Measurements from ENCODE around the gene SYNE2.

The SYNE2 gene

DNA sequence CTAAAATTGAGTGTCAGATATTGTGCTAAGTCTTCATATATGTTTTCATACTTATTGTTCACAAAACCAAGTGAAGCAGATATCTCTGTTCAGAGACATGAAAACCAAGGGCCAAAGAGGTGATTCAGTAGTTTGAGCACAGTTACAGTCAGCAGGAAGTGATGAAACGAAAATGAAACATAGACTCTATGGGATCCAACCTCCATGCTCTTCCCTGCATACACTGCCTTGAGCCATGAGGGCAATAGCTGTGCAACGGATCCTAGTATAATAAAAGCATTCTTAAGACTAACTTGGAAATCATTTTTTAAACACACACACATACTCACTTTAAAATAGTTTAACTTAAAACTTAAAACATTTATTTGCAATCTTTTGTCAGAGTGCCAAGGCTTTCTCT, 413.4 kb downstream of the SYNE2 start:
- H3K9ac ChIP-seq (ENCODE audit: low read length), result no peak overlapping the region

DNA sequence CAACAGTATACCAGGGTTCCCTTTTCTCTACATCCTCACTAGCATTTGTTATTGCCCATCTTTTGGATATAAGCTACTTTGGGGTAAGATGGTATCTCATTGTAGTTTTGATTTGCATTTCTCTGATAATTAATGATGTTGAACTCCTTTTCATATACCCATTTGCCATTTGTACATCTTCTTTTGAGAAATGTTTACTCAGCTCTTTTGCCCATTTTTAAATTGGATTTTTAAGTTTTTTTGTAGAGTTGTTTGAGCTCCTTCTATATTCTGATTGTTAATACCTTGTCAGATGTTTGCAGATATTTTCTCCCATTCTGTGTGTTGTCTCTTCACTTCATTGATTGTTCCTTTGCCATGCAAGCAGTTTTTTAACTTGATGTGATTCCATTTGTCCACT, 419.2 kb downstream of the SYNE2 start:
- no peak for TF ChIP-seq EZH2phosphoT487 (conservative IDR thresholded peaks at IDR 0.05; ENCODE audit: low read length)
- TF ChIP-seq, protein P1, sequence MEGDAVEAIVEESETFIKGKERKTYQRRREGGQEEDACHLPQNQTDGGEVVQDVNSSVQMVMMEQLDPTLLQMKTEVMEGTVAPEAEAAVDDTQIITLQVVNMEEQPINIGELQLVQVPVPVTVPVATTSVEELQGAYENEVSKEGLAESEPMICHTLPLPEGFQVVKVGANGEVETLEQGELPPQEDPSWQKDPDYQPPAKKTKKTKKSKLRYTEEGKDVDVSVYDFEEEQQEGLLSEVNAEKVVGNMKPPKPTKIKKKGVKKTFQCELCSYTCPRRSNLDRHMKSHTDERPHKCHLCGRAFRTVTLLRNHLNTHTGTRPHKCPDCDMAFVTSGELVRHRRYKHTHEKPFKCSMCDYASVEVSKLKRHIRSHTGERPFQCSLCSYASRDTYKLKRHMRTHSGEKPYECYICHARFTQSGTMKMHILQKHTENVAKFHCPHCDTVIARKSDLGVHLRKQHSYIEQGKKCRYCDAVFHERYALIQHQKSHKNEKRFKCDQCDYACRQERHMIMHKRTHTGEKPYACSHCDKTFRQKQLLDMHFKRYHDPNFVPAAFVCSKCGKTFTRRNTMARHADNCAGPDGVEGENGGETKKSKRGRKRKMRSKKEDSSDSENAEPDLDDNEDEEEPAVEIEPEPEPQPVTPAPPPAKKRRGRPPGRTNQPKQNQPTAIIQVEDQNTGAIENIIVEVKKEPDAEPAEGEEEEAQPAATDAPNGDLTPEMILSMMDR (IDR thresholded peaks at IDR 0.05; ENCODE audit: insufficient read depth, low read length, poor library complexity, severe bottlenecking), result no peak
- H3K36me3 ChIP-seq (ENCODE audit: low read length), result peaks cover 5% of the 10 kb centered on the region; the same call in 1 of the 2 replicates
- H3K9me2 ChIP-seq (replicated peaks; ENCODE audit: insufficient read depth, low read length), result no peaks in the 10 kb centered on the region

More for the DNA sequence above, 413.4 kb downstream of the SYNE2 start:
- Histone ChIP-seq H3K27me3 (ENCODE audit: low read length) (no peaks in the 10 kb centered on the region), H2AFZ (ENCODE audit: low read depth, low read length, severe bottlenecking) (peak overlapping the region; percentile 0), H3K79me2 (ENCODE audit: insufficient read depth, low read length) (no peaks in the 10 kb centered on the region), H3K27ac (ENCODE audit: low read depth, low read length) (no peak overlapping the region), H3K36me3 (ENCODE audit: low read length) (no peaks in the 10 kb centered on the region), H3K4me3 (ENCODE audit: insufficient read depth, low read length, poor library complexity, severe bottlenecking) (no peak overlapping the region), H4K20me1 (ENCODE audit: low read depth, low read length) (no peaks in the 10 kb centered on the region), H3K9me3 (ENCODE audit: insufficient read depth, low read length) (no peaks in the 10 kb centered on the region), H3K9me2 (replicated peaks; ENCODE audit: insufficient read depth, low read length) (no peaks in the 10 kb centered on the region), H3K4me2 (ENCODE audit: low read depth, low read length, poor library complexity, severe bottlenecking) (no peak overlapping the region), H3F3A (ENCODE audit: insufficient read depth) (no peaks in the 10 kb centered on the region)
- no peak for TF ChIP-seq EZH2phosphoT487 (conservative IDR thresholded peaks at IDR 0.05; ENCODE audit: low read length)
- TF ChIP-seq, protein P1 (IDR thresholded peaks at IDR 0.05; ENCODE audit: insufficient read depth, low read length, poor library complexity, severe bottlenecking), result no peak

More for the DNA sequence above, 419.2 kb downstream of the SYNE2 start:
- Histone ChIP-seq H4K20me1 (ENCODE audit: low read depth, low read length) (no peaks in the 10 kb centered on the region), H3K27me3 (ENCODE audit: low read length) (no peaks in the 10 kb centered on the region), H3K4me3 (ENCODE audit: insufficient read depth, low read length, poor library complexity, severe bottlenecking) (no peak overlapping the region), H3K9me3 (ENCODE audit: insufficient read depth, low read length) (no peaks in the 10 kb centered on the region), H2AFZ (ENCODE audit: low read depth, low read length, severe bottlenecking) (no peak overlapping the region), H3K9ac (ENCODE audit: low read length) (no peak overlapping the region), H3K79me2 (ENCODE audit: insufficient read depth, low read length) (no peaks in the 10 kb centered on the region), H3K4me2 (ENCODE audit: low read depth, low read length, poor library complexity, severe bottlenecking) (no peak overlapping the region), H3F3A (ENCODE audit: insufficient read depth) (no peaks in the 10 kb centered on the region), H3K27ac (ENCODE audit: low read depth, low read length) (no peak overlapping the region)

Measured in SU-DHL-6 (cell line).